ENCODE data around the gene CREB3L2.

GRCh38 chr7:137925754-137926153 is 76.1 kb downstream of the CREB3L2 start:
- TF ChIP-seq CTCF (IDR thresholded peaks at IDR 0.05): no peak
- no peak for TF ChIP-seq ZFX (IDR thresholded peaks at IDR 0.05; ENCODE audit: borderline replicate concordance)
